Fibroblast of peridontal ligament (primary cell): ENCODE measurements around the gene STX1B.
"Not testable (repeated sequence)": the region's sequence is repeated elsewhere in the genome, so short reads cannot be mapped to it uniquely, and the experiment has no call there.

Experiments
- DNase-seq: peaks from one replicate; pipeline ENCODE4 v3.0.0-alpha.2; 2010; ENCODE audit errors: extremely low read depth

STX1B gene

DNA sequence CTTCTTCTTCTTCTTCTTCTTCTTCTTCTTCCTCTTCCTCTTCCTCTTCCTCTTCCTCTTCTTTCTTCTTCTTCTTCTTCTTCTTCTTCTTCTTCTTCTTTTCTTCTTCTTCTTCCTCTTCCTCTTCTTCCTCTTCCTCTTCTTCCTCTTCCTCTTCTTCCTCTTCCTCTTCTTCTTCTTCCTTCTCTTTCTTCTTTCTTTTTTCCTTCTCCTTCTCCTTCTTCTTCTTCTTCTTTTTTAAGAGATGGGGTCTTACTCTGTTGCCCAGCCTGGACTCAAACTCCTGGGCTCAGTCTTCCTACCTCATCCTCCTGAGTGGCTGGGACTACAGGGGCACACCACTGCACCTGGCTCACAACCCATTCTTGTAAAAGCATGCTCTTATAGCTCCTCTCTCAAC, 2.9 kb upstream of the STX1B start:
- not testable (repeated sequence) for DNase-seq

DNA sequence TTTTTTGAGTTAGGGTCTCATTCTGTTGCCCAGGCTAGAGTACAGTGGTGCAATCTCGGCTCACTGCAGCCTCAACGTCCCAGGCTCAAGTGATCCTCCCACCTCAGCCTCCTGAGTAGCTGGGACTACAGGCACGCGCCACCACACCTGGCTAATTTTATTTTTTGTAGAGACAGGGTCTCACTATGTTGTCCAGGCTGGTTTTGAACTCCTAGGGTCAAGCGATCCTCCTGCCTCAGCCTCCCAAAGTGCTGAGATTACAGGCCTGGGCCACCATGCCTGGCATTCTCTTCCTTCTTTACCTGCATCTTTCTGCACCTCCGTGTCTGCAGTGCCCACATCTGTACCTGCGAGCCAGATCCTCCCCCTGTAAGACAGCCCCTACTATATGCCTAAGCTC, 1.4 kb upstream of the STX1B start:
- DNase-seq = not testable (repeated sequence)

- DNase-seq = no peak
Observed at GRCh38 chr16:31009894-31010584, 399 bp downstream of the STX1B start.

- no peak for DNase-seq
Observed at GRCh38 chr16:31009120-31009519, 1.3 kb downstream of the STX1B start.

- no peak for DNase-seq
Observed at GRCh38 chr16:31008551-31008950, 1.9 kb downstream of the STX1B start.

DNA sequence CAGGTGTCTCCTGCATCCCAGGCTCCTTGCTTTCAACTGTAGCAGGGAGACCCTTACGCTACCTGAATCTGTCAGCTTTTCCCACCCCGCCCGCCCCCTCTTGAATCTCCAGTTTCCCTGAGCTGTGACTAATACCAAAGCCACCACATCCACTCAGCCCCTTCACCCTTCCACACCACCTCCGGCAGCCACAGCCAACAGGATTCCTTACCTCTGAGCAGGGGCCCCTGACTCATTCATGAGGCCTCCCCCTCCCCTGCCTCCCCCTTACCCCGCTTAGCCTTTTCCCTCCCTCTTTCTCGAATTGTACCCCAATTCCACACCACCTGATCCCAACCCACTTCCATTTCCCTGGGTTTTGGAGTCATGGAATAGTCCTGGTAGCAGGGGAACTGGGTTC, 2.3 kb downstream of the STX1B start:
- DNase-seq = no peak

- DNase-seq = no peak
Observed at GRCh38 chr16:31007684-31008083, 2.8 kb downstream of the STX1B start.

GRCh38 chr16:31006589-31006988, 3.8 kb downstream of the STX1B start:
- no peak for DNase-seq

GRCh38 chr16:31006086-31006385, 4.4 kb downstream of the STX1B start:
- DNase-seq = no peak

DNA sequence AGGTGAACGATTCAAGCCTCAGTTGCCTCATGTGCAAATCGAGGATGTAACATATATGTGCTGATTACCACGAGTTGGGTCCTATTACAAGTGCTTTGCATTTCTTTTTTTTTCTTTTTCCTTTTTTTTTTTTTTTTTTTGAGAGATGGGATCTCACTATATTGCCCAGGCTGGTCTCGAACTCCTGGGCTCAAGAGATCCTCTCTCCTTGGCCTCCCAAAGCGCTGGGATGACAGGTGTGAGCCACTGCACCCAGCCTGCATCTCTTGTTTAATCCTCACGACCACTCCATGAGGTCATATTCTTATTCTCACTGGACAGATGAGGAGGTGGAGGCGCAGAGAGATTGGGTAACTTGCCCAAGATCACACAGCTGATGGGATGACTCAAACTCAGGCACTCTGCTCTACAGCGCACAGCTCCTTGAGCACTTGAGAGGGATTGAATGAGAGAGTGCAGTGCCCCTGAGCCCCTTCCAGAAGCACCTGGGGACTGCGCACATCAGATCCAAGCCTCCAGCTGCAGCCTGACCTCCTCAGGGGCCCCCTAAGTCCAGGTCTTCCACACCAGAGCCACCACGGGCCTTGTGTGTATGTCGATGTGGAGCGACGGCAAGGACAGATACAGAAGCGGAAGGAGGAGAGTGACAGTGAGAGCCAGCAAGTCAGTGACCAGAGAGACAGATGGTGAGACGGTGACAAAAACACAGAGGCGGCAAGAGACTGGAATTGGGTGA, 4.9 kb downstream of the STX1B start:
- no peak for DNase-seq

GRCh38 chr16:31004658-31005057, 5.8 kb downstream of the STX1B start:
- no peak for DNase-seq

- no peak for DNase-seq
Observed at GRCh38 chr16:31003744-31004143, 6.7 kb downstream of the STX1B start.

GRCh38 chr16:31002862-31003341, 7.5 kb downstream of the STX1B start:
- DNase-seq = no peak

DNA sequence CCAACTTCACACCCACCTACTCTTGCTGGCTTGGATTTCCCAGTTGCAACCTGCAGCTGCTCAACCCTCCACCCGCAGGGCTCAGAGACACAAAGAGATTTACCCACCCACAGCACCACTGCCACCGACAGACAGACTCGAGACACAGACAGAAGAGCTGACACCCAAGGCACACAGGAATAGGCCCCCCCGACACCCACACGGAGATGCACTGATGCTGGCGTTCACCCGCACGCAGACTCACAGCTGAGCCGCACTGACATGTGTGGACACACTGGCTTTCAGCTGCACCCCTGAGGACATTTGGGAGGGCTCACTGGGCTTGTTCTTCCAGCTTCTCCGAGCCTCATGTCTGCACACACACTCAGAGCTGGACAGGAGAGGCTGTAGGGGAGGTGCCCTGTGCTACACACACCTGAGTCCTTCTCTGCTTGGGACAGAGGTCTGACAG, 8.2 kb downstream of the STX1B start:
- no peak for DNase-seq

- DNase-seq = no peak
Observed at GRCh38 chr16:31001507-31002249, 8.8 kb downstream of the STX1B start.

DNA sequence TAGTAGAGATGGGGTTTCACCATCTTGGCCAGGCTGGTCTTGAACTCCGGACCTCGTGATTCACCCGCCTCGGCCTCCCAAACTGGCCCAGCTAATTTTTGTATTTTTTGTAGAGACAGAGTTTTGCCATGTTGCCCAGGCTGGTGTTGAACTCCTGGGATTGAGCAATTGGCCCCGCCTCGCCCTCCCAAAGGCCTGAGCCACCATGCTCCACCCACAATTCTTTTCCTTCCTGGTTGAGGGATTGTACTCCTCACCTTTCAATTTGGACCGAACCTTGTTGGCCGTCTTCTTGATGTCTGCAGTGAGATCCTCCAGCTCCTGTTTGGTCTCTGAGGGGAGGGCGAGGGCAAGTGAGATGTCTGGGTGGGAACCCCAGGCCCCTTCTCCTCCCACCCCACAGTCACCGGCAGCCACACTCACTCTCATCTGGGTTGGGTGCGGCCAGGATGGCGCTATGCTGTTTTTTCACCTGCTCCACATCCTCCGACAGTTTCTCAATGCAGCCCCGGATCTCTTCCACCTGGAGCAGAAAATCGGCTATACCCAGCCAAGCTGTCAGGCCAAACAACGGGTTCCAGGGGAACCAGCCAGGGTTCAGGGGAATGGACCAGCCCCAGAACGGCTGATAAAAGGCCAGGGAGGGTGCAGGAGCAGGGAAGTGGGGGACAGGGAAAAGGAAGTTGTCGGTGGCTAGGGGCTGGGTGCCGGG, 9.6 kb downstream of the STX1B start:
- no peak for DNase-seq

DNA sequence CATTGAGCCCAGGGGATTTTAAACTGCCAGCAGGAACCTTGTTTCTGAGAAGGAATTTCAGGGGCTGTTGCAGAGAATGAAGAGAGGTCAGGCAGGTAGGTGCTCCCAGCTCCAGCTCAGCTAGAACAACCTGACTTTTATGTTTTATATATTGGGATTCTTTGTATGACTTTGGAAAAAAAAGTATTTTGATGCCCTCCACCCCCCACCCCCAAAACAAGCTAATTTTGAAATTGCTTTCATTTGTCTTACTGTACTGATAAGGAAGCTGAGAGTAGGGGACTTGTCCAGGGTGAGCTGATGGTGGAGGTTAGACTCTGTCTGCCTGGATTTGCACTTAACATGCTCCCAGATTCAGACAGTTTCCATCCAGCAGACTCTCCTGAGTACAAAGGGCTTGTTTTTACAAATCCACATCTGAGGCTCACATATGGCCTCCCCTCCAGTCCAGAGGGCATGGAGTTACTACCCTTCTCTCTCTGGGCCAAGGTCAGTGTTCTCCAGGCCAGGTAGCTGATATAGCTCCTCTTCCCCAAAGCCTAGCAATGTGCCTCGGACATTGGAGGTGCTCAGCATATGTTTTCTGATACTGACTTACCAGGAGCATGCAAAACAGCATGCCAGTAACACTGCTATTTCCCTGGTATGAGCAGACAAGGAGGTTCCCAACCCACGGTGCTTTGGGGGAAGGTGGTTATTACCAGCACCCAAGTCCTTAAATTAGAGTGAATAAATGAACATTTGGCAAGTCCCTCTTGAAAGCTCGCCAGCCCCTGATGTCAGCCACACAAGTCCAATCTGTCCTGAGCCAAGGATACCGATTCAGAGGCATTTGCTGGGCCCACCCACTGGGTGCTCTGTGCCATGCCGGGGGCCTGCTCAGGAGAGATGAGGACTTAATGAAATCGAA, 11.3 kb downstream of the STX1B start:
- peak; percentile 27 for DNase-seq

DNA sequence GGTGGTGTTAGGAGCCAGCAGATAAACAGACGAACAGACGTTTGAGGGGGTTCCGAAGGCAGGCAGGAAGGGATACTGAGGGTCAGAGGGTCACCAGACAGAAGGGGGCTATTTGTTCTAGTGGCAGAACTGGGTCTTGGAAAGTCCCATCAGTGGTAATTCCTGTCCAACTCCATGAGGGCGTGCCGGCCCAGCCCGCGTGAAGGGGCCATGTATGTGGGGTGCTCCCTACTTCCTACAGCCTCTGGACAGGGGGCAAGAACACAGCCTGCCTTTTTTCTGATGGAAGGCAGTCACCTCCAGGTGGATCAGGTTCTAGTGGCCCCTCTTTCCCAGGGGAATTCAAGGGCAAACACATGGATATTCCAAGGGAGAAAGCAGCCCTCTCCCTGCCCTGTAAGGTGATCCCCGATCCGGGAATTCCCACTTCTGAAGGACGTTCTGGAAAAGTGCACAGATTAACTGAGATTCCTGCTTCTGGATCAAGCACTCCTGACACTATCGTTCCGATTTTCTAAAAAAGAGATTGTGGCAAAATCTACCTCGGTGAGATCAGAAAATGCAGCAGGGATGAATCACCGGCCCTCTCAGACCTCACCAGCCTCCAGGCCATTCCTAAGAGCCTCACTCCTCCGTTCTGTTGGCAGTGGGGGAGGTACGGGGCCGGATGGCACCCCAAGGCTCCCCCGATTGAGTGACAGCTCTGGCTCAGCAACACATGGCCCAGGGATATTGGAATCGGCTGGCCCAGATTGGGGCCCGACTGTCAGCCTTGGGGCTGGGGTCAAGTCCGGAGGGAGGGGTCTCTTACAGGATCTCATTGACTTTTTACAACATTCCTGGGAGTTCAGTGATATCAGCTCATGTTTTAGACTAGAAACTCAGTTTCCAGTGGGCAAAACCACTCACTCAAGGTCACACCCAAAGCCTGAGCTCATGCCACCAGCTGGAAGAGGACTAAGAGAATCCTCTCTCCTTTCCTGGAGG, 12.4 kb downstream of the STX1B start:
- peak; percentile 81 for DNase-seq

DNA sequence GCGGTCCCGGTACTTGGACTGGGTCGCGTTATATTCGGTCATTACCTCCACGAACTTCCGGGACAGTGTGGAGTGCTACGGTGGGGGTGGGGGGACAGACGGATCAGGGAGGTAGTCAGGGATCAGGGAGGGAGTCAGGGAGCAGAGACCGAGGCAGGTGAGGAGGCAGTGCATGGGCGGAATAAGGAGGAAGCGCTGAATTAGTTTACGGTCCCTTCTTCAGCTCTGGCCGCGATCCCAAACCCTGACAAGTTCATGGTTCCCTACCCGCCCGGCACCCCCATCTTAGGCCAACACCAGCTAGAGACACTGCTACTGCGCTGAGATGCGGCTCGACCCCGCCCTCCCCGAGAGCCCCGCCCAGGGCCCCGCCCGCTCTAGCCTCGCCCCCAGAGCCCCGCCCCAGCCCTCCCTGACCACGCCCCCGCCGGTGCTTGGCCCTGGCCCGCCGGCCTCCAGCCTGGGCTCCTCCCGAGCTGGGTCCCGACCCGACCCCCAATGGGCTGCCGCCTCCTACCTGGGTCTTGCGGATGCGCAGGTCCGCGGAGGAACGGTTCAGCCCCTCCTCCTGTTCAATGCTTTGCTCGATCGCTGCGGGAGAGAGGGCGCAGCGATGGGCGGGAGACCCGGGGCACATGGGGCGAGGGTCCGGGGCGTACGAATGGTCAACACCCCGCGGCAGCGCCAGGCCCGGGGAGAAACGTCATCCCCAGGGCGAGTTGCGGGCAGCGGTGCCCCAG, 13.3 kb downstream of the STX1B start:
- peak; percentile 36 for DNase-seq
